Chondrocyte (in vitro differentiated cells): ENCODE results near the gene MBD6. TPM values are rescaled to one million over a fixed set of nuclear protein-coding genes. Genes with fewer than 3 reads are reported as not detected.

Experiments
- DNase-seq: peaks from one replicate; pipeline ENCODE4 v3.0.0; 2021; ENCODE audit warnings: mixed read lengths, low spot score
- H3K27ac Mint-ChIP-seq: one replicate; pipeline ENCODE4 v1.8.0; 2021; ENCODE audit warnings: mild to moderate bottlenecking, moderate library complexity, mixed read lengths; ENCODE audit not compliant: unreplicated experiment
- H3K27me3 Mint-ChIP-seq: 2 replicates; pipeline ENCODE4 v1.8.0; 2021; ENCODE audit warnings: low read depth, mixed read lengths
- H3K36me3 Mint-ChIP-seq: 2 replicates; pipeline ENCODE4 v1.8.0; 2021; ENCODE audit warnings: low read depth, mixed read lengths
- H3K4me1 Mint-ChIP-seq: 2 replicates; pipeline ENCODE4 v1.8.0; 2021; ENCODE audit warnings: low read depth, mild to moderate bottlenecking, mixed read lengths
- H3K4me3 Mint-ChIP-seq: one replicate; pipeline ENCODE4 v1.8.0; 2021; ENCODE audit warnings: mild to moderate bottlenecking, moderate library complexity, mixed read lengths; ENCODE audit not compliant: unreplicated experiment
- H3K9me3 Mint-ChIP-seq: 2 replicates; pipeline ENCODE4 v1.8.0; 2021; ENCODE audit warnings: low read depth, mixed read lengths
- CTCF ChIP-seq: fragments of 200-600 bp; sonication (generic); IDR thresholded peaks from 2 replicates; pipeline ENCODE4 v1.5.0; 2021; ENCODE audit warnings: antibody characterized with exemption, mild to moderate bottlenecking, moderate library complexity
- microRNA-seq: library from miRNA; unstranded; fragments of <30 nt; microRNA quantifications from one replicate; pipeline ENCODE4 v1.2.0, GENCODE V29; 2020; ENCODE audit warnings: borderline number of aligned reads
- total RNA-seq: library from RNA; stranded (reverse); gene quantifications from 3 replicates; pipeline ENCODE4 v1.2.1, GENCODE V29; 2021

The MBD6 gene
- total RNA-seq, 1 donor from 2014 or later: 86.5 TPM

GRCh38 chr12:57575771-57576612 is 53.4 kb downstream of the MBD6 start:
- DNase-seq: no peak
- H3K4me3 Mint-ChIP-seq: no peak overlapping the region
- no peaks in the 10 kb centered on the region for H3K9me3 Mint-ChIP-seq
- no peak overlapping the region for H3K27ac Mint-ChIP-seq
- H3K36me3 Mint-ChIP-seq: peaks cover 37% of the 10 kb centered on the region
- no peak for TF ChIP-seq CTCF
- H3K27me3 Mint-ChIP-seq: no peaks in the 10 kb centered on the region
- no peaks in the 10 kb centered on the region for H3K4me1 Mint-ChIP-seq

GRCh38 chr12:57576613-57577160 is 54.1 kb downstream of the MBD6 start:
- H3K36me3 Mint-ChIP-seq: peaks cover 36% of the 10 kb centered on the region
- no peak overlapping the region for H3K4me3 Mint-ChIP-seq

GRCh38 chr12:57577981-57578758 is 55.5 kb downstream of the MBD6 start:
- no peaks in the 10 kb centered on the region for H3K27me3 Mint-ChIP-seq
- DNase-seq: no peak
- no peak for TF ChIP-seq CTCF
- H3K36me3 Mint-ChIP-seq: peaks cover 25% of the 10 kb centered on the region
- no peak overlapping the region for H3K4me3 Mint-ChIP-seq
- H3K27ac Mint-ChIP-seq: no peak overlapping the region
- H3K9me3 Mint-ChIP-seq: no peaks in the 10 kb centered on the region
- no peaks in the 10 kb centered on the region for H3K4me1 Mint-ChIP-seq

More at GRCh38 chr12:57576613-57577160, 54.1 kb downstream of the MBD6 start:
- no peaks in the 10 kb centered on the region for H3K9me3 Mint-ChIP-seq
- no peaks in the 10 kb centered on the region for H3K27me3 Mint-ChIP-seq
- no peak for DNase-seq
- H3K4me1 Mint-ChIP-seq: no peaks in the 10 kb centered on the region
- no peak overlapping the region for H3K27ac Mint-ChIP-seq
- no peak for TF ChIP-seq CTCF

GRCh38 chr12:57579011-57579410 is 56.4 kb downstream of the MBD6 start:
- DNase-seq: no peak
- H3K4me3 Mint-ChIP-seq: no peak overlapping the region
- no peak for TF ChIP-seq CTCF
- H3K9me3 Mint-ChIP-seq: no peaks in the 10 kb centered on the region
- no peak overlapping the region for H3K27ac Mint-ChIP-seq
- no peaks in the 10 kb centered on the region for H3K4me1 Mint-ChIP-seq
- H3K36me3 Mint-ChIP-seq: peaks cover 25% of the 10 kb centered on the region
- H3K27me3 Mint-ChIP-seq: no peaks in the 10 kb centered on the region

Small RNA genes lying within 50 kb of the gene (microRNA-seq; reads per million reads assigned to microRNA genes)
- gene MIR616 (2.2 reads per million), gene MIR6758 (not detected)

Other genes with a start within 250 kb of the MBD6 start
- gene R3HDM2, start 91.8 kb upstream of the MBD6 start, total RNA-seq: 43.4 to 61.8 TPM (median 46.5 TPM) in 3 replicates
- not detected in 3 replicates for gene INHBC, start 88.0 kb upstream of the MBD6 start, total RNA-seq
- gene INHBE, start 67.5 kb upstream of the MBD6 start, total RNA-seq: 0.77 to 8.5 TPM (median 8.4 TPM) in 3 replicates
- 6.2 to 8.3 TPM (median 6.8 TPM) in 3 replicates for gene GLI1, start 63.0 kb upstream of the MBD6 start, total RNA-seq
- 2.9 to 3.1 TPM in 2 of 3 replicates, not detected in the other for gene ARHGAP9, start 43.0 kb upstream of the MBD6 start, total RNA-seq
- gene MARS1, start 34.8 kb upstream of the MBD6 start, total RNA-seq: 176 to 350 TPM (median 331 TPM) in 3 replicates
- gene DDIT3, start 2.3 kb upstream of the MBD6 start, total RNA-seq: 9.6 to 79.1 TPM (median 79.0 TPM) in 3 replicates
- 104 to 117 TPM (median 112 TPM) in 3 replicates for gene DCTN2, start 24.4 kb downstream of the MBD6 start, total RNA-seq
- gene KIF5A, start 27.2 kb downstream of the MBD6 start, total RNA-seq: 2.6 to 5.1 TPM (median 3.5 TPM) in 3 replicates
- gene PIP4K2C, start 68.4 kb downstream of the MBD6 start, total RNA-seq: 27.9 to 33.1 TPM (median 30.5 TPM) in 3 replicates
- 29.8 to 30.3 TPM (median 30.1 TPM) in 3 replicates for gene DTX3, start 82.0 kb downstream of the MBD6 start, total RNA-seq
- 29.0 to 30.6 TPM (median 29.5 TPM) in 3 replicates for gene ARHGEF25, start 88.6 kb downstream of the MBD6 start, total RNA-seq
- 20.8 to 21.8 TPM (median 21.4 TPM) in 3 replicates for gene B4GALNT1, start 110.4 kb downstream of the MBD6 start, total RNA-seq
- 284 to 337 TPM (median 290 TPM) in 3 replicates for gene OS9, start 171.3 kb downstream of the MBD6 start, total RNA-seq
- 1.9 to 3.1 TPM (median 1.9 TPM) in 3 replicates for gene AGAP2, start 215.9 kb downstream of the MBD6 start, total RNA-seq
- 21.2 to 29.3 TPM (median 21.5 TPM) in 3 replicates for gene TSPAN31, start 222.2 kb downstream of the MBD6 start, total RNA-seq
- 136 to 140 TPM (median 139 TPM) in 3 replicates for gene CDK4, start 229.5 kb downstream of the MBD6 start, total RNA-seq
- 17.3 to 22.1 TPM (median 21.8 TPM) in 3 replicates for gene MARCHF9, start 232.3 kb downstream of the MBD6 start, total RNA-seq
- gene CYP27B1, start 244.3 kb downstream of the MBD6 start, total RNA-seq: 2.1 to 3.2 TPM (median 2.3 TPM) in 3 replicates
- gene METTL1, start 249.3 kb downstream of the MBD6 start, total RNA-seq: 25.2 to 33.6 TPM (median 26.8 TPM) in 3 replicates
- gene EEF1AKMT3, start 249.8 kb downstream of the MBD6 start, total RNA-seq: 13.0 to 14.8 TPM (median 13.6 TPM) in 3 replicates